T-helper 1 cell (primary cell): Measurements from ENCODE around the gene TRPM3.
A peak's percentile ranks its signal among the peaks of the same experiment; 100 is the strongest.

ENCODE experiments used
- DNase-seq, 5 donors: peaks; one replicate each; pipeline ENCODE4 v3.0.0-alpha.2; 2012 to 2020

The TRPM3 gene

DNA sequence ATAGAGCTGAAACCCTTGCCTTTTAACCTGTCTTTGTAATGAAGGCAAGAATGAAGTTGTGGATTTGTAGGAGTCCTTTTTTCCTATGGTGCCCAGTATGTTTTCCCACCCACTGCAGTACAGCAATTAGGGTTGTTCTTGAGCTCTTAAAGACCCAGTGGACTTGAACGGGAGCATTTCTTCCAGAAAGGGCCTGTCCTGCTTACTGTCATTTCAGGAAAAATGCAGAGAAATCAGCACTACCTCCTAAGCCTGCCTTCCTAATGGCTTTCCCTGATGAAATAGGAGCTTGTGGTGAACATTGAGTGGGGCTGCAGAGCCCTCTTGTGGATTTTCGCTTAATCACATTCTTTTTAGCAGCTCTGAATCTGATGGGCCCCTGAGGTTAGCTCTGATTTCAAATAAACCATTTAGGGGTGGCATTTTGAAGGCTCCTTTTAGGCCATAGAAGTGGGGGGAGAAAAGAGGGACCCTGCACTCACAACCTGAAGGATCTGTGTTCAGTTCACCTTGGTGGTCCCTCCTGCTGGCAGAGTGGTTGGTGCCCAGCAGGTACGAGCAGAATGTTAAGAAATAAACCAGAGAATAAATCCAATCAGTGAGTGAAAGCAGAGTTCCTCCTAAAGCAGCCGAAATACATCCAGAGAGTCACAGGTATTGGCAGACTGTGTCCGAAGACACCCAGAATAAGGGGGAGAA is 519.0 kb downstream of the TRPM3 start:
- DNase-seq, result peak in 4 of 5 donors; percentile 7 to 57 (median 20)

- no peak for DNase-seq
Measured at GRCh38 chr9:70601000-70601951, 520.1 kb downstream of the TRPM3 start.

GRCh38 chr9:70600506-70600905 is 520.9 kb downstream of the TRPM3 start:
- DNase-seq, result no peak

- DNase-seq, result no peak
Measured at GRCh38 chr9:70597886-70598285, 523.5 kb downstream of the TRPM3 start.

DNA sequence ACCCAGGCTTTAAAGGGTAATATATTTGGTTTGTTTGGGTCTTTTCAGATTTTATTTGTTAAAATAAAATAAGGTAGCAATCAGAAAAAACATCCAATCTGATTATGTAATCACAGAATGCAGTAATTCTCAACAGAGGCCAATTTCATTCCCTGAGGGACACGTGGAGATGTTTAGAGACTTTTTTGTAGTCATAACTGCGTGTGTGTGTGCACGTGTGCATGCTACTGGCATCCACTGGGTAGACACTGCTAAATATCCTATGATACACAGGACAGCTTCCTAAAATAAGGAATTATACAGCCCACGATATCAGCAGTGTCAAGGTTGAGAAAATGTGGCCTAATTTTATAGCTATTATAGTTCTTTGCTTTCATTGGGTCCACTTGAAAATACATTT is 526.2 kb downstream of the TRPM3 start:
- DNase-seq, result no peak

DNA sequence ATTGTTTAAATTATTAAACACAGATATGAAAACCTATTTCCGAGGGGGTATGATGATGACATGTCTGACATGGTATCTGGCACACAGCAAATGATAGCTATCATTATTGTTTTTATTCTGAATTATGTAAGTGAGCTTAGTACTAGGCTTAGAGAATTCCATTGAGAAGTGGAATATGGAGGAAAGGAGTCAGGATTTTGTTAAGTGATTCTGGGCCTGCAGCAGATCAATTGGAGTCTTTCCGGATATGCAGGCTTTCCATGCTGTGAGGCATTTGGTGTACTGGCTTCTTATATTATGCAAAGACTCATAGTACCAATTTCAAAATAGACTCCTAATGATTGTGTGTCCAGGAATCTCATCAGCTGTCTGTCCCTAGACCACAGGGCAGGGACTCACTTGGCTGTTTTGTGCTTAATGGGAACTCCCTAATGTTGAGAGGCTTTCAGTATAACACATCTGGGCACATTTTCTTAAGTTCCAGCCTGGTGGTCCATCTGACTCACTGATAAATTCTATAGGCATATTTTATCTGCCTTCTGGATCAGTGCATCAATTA is 527.0 kb downstream of the TRPM3 start:
- no peak for DNase-seq

DNA sequence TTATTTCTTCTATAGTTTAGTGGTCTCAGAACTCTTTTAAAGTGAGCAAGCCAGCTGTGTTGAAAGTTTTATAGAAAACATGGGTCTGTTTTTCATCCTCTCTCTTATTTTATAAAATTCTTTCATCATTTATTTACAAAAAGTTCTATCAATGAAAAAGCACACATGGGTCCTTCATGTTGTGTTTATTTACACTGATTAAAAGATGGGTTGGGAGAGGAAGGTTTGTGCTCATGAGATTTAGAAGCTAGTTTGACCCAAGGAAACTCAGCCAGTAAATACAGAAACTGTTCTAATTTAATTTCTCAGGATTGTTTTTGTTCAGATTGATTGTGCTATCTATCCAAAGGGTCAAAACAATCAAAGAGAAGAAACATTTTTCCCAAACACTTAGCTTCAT is 528.2 kb downstream of the TRPM3 start:
- DNase-seq, result no peak

DNA sequence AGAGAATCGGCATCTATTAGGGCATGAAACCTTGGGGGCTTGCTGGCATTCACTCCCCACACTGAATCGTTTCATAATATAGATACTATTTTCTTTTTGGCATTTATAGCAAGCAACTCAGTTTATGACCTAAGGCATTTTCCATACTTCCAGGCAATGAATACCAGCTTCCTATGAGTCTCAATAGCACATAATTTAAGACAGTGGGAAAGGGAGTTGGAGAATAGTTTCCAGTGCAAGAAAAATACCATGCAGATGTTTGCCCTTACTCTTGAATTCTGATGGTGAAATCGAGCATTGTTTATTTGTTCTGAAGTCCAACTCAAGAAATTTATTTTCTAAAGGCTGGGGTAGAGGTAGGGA is 531.1 kb downstream of the TRPM3 start:
- no peak for DNase-seq

DNA sequence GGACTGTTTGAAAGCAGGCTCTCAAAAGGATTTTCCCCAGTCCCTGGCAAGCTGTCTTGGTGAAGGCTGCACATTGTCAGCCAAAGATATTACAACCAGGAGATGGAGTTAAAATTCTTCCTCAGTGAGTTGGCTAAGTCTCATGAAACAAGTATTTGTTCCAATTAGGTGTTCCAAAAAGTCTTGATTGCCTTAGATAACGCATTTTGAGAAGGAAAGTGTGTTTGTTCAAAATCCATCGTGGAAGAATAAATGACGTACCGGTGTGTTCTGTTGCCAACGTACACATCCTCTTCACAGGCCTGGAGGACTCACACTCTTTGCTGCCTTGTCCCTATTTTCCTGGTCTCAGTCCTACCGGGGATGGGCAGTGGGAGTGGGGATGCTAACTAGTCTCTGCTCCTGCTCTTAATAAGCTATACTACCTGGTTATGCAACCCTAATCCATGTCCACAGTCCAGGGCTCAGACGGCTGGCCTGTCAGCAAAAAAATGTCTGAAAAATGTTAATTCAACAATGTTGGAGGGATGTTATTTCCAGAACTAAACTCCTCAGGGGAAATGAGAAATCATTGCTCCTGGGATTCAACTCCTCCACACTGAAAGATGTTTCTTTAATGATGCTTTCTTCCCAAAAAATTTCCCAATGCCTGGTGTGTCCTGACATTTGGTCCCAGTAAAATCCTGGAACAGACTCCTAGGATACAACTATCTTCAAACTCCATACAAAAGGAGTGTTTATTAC is 531.7 kb downstream of the TRPM3 start:
- no peak for DNase-seq

DNA sequence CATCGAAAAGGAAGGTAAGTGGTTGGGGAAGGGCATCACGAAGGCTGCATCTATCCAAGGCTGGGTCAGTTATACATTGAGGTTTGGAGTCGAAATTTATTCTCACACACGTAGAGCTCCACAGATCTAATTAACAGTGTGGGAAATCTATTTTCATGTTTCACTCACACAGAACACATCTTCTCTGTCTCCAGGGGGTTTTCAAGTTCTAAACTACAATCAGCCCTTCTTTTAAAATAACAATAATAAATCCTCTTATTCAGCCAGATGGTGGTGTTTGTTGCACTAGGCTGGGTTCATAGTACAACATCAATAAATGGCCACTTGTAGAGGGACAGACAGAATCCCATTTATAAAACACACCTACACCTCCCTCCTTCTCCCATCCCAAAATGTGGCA is 532.4 kb downstream of the TRPM3 start:
- no peak for DNase-seq

- DNase-seq, result no peak
Measured at GRCh38 chr9:70588381-70588780, 533.0 kb downstream of the TRPM3 start.

DNA sequence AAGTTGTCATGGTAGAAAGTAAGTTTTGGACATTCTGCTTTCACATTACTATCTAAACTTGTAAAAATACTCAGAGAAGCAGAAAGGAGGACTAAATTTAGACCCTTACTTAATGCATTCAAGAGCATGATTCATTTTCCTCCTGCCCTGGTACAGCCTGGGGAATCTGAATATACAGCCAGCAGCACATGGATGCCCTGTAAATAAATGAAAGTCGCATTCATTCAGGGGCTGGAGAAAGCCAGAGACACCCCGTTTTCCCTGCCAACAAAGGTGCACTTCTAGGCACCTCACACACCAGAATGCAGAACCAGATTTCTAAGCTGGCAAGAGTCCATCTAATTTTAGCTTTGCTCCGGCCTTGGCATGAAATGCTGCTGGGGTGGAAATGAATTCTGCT is 534.2 kb downstream of the TRPM3 start:
- no peak for DNase-seq

- no peak for DNase-seq
Measured at GRCh38 chr9:70586476-70586875, 534.9 kb downstream of the TRPM3 start.

DNA sequence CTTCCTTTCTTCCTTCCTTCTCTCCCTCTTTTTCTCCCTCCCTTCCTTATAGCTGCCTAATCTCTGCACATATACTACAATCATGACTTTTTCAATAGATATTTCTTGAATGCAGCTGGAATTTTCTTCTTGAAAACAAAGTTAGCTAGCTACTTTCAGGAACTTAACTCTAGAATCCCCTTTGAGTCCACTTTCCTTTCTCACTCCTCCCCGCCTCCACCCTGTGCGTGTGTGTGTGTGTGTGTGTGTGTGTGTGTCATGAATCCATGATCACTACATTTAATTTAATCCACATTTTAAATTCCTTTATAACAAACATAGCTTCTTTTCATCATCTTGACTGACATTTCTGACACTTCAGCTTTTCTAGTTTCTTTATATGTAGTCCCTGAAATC is 539.5 kb downstream of the TRPM3 start:
- DNase-seq, result no peak

- DNase-seq, result no peak
Measured at GRCh38 chr9:70581214-70581954, 540.0 kb downstream of the TRPM3 start.

DNA sequence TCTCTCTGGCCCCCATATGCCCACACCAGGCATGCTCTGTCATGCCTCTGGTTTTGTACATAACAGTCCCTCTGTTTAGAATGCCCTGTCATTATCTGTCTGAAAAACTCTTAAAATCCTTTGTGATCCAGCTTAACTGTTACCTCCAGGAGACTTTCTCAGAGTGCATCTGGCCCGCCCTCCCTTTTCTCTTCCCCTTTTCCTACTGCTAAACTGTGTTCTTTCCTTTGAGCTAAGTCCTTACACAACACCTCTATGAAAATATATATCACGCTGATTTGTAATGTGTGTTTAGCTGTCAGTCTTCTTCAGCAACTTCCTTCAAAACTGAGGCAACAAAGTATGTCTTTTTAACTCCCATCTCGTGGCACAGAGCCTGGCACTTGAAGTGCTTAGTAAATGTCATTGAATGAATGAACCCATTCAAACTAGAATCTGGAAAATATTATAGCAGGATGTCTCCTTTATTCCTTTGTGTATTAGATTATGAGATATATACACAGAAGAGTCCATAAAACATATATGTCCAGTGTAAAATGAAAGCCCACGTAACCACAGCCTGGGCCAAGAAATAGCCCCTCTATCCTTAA is 540.7 kb downstream of the TRPM3 start:
- DNase-seq, result no peak

GRCh38 chr9:70579686-70580085 is 541.7 kb downstream of the TRPM3 start:
- DNase-seq, result no peak

DNA sequence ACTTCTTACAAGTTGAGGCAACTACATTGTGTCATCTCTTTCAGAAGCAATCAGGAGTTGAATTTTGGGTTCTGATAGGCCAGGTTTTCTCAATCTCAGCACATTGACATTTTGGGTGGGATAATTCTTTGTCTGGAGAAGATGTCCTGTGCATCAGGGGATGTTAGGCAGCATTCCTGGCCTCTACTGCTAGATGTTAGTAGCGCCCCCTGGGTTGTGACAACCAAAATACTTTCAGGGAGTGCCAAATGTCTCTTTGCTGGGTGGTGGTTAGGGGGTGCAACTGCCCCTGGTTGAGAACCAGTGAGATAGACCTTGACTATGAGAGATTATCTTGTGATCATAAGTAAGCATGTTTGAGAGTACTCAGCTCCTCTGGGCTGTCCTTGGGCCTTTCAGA is 542.7 kb downstream of the TRPM3 start:
- no peak for DNase-seq

- DNase-seq, result no peak
Measured at GRCh38 chr9:70577671-70578070, 543.8 kb downstream of the TRPM3 start.

GRCh38 chr9:70576116-70576515 is 545.3 kb downstream of the TRPM3 start:
- DNase-seq, result no peak

- DNase-seq, result no peak
Measured at GRCh38 chr9:70574151-70574837, 547.1 kb downstream of the TRPM3 start.
